Fibroblast of mammary gland (primary cell): ENCODE measurements around the gene DOCK3.
"Not testable (repeated sequence)": the region's sequence is repeated elsewhere in the genome, so short reads cannot be mapped to it uniquely, and the experiment has no call there.

ENCODE experiments used
- DNase-seq: peaks from one replicate; pipeline ENCODE4 v3.0.0-alpha.2; 2010; ENCODE audit warnings: low read depth
- H3K4me3 ChIP-seq: 2 replicates; pipeline ENCODE4 v1.5.1; 2011; ENCODE audit warnings: low read depth, mild to moderate bottlenecking, low read length, moderate library complexity; ENCODE audit not compliant: control insufficient read depth
- CTCF ChIP-seq: conservative IDR thresholded peaks from 2 replicates; pipeline ENCODE4 v1.5.1; 2011; ENCODE audit warnings: low read depth, low read length, inconsistent platforms; ENCODE audit not compliant: control insufficient read depth, insufficient read depth

DOCK3 gene

GRCh38 chr3:50673931-50674330 is 796 bp upstream of the DOCK3 start:
- H3K4me3 ChIP-seq, result no peak overlapping the region
- DNase-seq, result no peak
- TF ChIP-seq CTCF, result no peak

- H3K4me3 ChIP-seq, result no peak overlapping the region
- TF ChIP-seq CTCF, result no peak
- no peak for DNase-seq
Measured at GRCh38 chr3:50675179-50676030, 678 bp downstream of the DOCK3 start.

- DNase-seq, result no peak
- no peak for TF ChIP-seq CTCF
- no peak overlapping the region for H3K4me3 ChIP-seq
Measured at GRCh38 chr3:50676031-50676705, 1.4 kb downstream of the DOCK3 start.

GRCh38 chr3:50687127-50687751 is 12.5 kb downstream of the DOCK3 start:
- no peak for TF ChIP-seq CTCF
- no peak for DNase-seq
- no peak overlapping the region for H3K4me3 ChIP-seq

GRCh38 chr3:50687916-50688315 is 13.2 kb downstream of the DOCK3 start:
- TF ChIP-seq CTCF, result no peak
- no peak for DNase-seq
- no peak overlapping the region for H3K4me3 ChIP-seq

- not testable (repeated sequence) for H3K4me3 ChIP-seq, DNase-seq
Measured at GRCh38 chr3:50688602-50689001, 13.9 kb downstream of the DOCK3 start.

- no peak overlapping the region for H3K4me3 ChIP-seq
- no peak for DNase-seq
- no peak for TF ChIP-seq CTCF
Measured at GRCh38 chr3:50689558-50689957, 14.8 kb downstream of the DOCK3 start.
